GM19351 (cell line): ENCODE results near the gene CROCC2.

Experiments used
- ATAC-seq: cut with Tn5 transposase; IDR thresholded peaks from one replicate; pipeline ENCODE4 v1.9.1; 2021; ENCODE audit warnings: mild to moderate bottlenecking, moderate library complexity; ENCODE audit not compliant: unreplicated experiment

Gene CROCC2

DNA sequence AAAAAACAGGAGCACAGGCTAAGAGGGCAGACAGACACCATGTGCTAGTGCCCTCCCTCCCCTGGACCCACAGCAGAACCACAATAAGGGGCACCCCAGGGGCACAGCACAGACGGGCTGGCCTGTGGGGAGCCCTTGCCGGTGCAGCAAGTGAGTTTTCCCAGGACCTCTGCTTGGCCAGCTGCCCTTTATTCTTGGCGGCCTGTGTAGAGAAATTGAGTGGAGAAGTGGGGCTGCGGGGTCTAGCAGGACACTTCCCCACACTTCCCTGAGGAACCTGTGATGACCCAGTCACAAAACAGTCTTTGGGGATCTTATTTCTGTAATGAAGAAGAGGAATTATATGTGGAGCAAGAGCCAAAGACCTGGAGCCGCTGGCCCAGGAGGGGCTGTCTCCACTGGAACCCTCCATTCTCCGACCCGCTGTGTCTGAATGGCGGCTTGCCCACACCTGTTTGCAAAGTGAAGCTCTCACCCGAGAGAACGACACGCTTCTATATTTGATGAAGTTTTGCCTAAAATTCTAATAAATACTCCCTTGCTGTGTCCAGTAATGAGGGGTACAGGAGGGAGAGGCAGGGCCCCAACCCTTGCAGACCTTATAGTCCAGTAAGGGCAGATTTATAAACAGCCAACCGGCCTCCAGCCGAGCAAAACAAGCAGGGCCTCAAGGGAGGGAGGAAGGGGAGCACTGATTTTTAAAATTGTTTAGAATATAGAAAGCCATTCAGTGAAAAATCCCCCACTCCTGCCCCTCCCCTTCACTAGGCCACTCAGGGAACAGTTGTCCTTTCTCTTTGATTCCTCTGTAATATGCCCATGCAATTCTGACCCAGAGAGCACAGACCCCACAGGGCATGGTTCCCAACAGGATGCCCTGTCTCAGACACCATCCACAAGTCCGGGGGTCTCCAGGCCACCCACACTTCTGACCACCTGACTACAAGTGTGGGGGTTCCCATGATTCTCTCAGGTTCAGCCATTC, 47.6 kb downstream of the CROCC2 start:
- ATAC-seq = no peak

GRCh38 chr2:240954436-240955305, 48.5 kb downstream of the CROCC2 start:
- ATAC-seq = no peak

GRCh38 chr2:240955306-240956170, 49.4 kb downstream of the CROCC2 start:
- ATAC-seq = no peak

DNA sequence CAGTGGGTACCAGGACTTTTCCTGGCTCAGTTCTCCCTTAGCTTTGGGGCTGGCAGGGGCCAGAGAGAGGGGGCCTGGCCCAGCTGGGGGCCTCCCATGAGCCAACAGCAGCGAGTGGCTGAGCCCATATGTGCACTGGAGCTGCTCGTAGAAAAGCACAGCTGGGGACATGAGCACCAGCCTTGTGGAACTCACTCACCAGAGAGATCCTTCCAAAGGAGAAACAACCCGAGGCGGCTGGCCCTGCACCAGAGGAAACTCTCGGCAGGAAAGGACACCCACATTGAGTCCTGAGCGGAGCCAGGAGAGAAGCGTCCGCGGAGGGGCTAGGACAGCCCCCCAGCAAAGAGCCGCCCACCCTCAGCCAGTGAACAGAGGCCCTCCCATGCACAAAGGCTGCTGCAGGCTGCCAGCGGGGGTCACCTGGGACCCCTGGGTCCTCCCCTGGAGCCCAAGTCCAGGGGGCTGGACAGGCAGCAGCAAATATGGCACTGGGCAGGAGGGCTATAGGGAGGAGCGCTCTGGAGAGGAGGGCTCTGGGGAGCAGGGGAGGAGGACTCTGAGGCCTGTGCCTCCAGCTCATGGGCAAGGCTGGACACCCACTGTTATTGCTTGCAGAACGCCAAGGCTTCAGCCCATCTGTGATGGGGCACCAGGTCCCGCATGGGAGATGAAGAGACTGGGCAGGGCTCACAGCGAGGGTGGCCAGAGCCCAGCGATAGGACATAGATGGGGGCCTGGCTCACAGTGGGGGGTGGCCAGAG, 50.2 kb downstream of the CROCC2 start:
- no peak for ATAC-seq

DNA sequence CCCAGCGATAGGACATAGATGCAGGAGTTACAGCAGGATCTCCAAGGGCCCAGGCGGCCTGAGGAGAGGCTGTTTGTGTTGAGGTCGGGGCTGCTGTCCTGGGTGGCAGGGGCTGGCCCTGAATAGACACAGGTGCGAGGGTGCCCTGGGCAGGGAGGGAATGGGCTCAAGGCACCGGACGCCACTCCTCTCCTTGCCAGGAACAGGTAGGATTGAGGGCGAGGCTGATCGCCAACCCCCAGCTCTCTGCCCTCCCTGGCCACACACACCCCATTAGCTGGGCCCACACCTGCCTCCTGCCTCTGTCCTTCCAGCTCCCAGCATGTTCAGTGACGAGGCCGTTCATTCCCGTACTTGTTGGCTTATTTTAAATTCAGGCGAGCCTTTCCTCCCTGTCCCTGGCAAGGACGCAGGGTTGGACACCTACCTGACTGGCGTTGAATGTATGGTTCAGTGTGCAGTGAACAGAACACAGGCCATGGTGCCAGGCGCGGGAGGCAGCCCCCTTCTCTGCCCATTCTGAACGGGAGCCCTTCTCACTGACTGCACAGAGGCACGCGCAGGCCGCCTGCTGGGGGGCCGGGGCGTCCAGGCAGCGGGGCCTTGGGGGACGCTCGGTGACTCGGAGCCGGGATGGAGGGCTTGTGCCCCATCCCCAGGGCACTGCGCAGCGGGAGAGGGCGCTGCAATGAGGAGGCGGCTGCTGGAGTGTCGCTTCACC, 51.0 kb downstream of the CROCC2 start:
- no peak for ATAC-seq

DNA sequence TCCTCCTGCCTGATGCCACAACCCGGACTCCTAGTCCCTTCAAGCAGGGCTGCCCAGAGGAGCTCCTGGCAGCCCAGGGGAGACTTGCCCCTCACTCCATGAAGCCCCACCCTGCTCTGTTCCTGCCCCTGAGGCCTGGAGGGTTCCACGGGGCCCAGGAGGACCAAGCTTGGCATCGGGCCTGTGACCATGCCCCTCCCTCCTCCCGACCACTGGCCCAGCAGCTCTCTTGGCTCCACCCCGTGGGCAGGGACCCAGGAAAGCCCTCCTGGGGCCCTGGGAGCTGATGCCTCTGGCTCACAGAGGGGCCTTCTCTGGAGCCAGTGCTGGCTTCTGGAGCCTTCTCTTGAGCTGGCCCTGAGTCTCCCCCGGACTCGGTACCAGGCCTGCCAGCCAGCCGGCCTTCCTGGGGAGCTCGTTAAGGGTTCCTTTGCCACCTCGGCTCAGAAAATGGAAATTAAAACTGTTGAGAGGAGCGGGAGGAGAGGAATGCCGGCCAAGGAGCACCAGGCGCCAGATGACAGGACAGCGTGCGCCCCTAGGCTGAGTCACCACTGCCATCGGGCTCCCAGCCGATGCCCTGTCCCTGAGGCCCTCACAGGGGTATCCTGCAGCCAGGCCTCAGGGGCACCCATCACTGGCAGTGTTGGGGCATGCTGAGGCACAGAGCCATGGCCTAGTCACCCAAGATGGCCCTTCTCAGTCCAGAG, 51.7 kb downstream of the CROCC2 start:
- ATAC-seq = no peak

DNA sequence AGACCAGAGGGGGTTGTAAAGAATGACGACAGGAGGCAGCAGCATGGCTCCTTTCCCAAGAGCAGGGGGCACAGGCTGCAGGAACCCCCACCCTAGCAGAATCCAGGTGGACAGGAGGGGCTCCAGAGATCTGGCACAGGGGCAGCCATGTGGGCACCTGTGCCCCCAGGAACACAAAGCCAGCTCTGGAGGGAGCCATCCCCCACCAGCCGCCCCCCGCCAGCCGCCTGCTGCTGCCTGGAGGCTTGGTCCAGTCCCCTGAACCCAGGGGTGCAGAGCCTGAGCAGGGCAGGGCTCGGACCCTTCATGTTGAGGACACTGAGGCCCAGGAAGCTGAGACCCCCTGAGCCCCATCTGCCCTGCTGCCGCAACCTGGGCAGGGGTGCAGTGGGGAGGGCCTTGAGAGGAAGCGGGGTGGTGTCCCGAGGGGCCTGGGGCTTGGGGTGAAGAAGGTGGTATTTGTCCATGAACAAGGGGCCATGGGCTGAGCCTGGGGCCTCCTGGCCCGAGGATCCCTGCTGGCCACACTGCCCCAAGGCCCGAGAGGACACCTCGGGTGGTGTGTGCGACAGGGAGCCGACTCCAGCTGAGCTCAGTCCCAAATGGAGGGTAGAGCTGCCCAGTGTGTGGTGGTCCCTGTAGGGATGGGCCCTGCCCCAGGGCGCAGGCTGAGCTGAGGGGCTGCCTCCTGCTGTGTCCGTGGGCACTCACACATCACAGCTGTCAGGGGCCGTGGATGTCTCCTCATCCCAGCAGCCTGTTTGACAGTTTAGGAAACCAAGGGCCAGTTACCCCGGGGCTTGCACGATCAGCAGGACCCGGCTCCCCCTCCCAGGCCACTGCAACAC, 52.5 kb downstream of the CROCC2 start:
- ATAC-seq = no peak

- ATAC-seq = no peak
These were observed 53.2 kb downstream of the CROCC2 start for GRCh38 chr2:240959214-240959940.

DNA sequence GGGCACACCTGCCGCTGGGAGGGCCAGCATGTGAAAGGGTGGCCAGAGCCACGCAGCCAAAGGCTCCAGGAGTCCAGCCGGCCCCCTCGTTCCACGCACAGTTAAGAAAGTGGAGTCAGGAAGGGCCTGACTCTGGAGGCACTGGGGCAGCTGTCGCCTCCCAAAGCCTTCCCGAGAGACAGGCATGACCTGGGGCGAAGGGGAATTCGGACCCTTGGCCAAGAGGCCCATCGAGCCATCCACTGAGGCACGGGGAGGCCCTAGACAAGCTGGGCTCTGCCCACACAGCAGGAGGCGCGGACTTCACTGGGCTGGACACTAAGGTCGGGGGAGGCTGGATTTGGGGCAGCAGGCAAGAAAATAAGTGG, 53.8 kb downstream of the CROCC2 start:
- ATAC-seq = no peak

DNA sequence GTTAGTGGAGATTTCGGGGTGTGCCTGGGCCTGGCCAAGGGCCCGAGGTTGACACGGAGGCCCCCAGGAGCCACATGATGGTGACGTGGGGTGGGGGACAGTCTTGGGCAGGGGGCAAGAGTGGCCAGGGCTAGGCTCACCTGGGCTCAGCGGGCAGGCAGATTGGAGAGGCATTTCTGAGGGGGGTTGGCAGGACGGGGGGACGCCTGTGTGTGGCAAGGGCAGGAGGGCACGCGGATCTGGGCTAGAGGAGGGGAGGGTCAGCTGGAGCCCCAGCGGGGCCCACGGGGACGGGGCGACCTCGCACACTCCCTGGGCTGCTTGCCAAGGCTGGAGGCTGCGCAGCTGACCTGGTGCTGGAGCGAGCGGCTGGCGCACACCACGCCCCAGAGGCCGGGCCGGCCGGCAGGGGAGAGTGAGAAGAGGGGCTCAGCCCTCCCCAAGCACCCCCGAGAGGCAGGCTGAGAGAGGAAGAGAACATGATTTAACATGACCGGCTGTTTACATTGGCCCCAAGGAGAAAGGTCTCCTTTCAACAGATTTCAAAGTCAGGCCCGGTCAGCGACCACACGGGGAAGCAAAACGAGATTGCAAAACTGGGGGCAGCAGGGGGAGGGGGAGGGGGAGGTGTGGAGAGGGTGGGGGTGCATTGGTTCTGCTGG, 54.3 kb downstream of the CROCC2 start:
- ATAC-seq = no peak

- no peak for ATAC-seq
These were observed 55.1 kb downstream of the CROCC2 start for GRCh38 chr2:240960971-240961876.

- no peak for ATAC-seq
These were observed 55.8 kb downstream of the CROCC2 start for GRCh38 chr2:240961910-240962299.

DNA sequence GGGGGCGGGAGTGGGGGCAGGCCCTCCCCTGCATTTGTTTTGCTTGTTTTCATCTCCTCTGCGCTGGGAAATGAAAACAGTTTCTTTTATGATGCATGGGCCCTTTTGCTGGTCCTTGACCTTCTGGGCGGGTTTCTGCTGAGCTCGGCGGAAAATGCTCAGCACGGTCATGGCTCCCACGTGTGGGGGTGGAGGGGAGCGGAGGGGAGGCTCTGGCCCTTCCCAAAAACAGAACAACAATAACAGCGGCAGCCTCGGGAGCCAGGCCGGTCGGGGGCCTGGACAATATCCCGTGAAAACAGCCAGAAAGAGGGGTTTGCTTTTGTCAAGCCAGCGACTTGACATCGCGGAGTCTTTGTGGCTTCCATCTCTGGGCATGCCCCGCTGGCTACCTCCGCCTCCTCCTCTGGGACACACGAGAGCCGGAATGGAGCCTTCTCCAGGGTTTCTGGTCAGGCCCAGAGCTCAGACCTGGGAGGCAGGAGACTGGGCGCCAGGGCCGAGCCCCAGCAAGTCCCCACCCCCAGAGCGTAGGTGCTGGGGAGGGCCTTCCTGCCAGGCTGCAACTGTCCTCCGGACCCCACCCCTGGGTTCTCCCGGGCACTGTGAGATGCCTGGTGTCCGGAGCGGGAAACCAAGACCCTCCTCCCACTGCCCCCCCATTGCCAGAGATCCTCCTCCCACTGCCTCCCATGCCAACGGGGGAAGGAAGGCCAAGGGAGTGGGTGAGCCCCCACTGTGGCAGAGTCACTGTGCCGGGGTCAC, 56.3 kb downstream of the CROCC2 start:
- no peak for ATAC-seq

GRCh38 chr2:240963065-240963867, 57.1 kb downstream of the CROCC2 start:
- ATAC-seq = no peak
